Measurements from ENCODE around the gene GMPS. TPM values are rescaled to one million over a fixed set of nuclear protein-coding genes. Genes with fewer than 3 reads are reported as not detected.

The GMPS gene
- total and polyA plus RNA-seq, 2 of the 13 experiments (the other 11 are each of a cell fraction or from before 2014, with no cell fraction given) = 29.6 to 85.5 TPM

GRCh38 chr3:155906900-155907299, 36.5 kb downstream of the GMPS start (continued):
- TF ChIP-seq PAF1 (CRISPR knock-in tag; IDR thresholded peaks at IDR 0.05) (no peak), ARHGAP35 (CRISPR knock-in tag; IDR thresholded peaks at IDR 0.05; ENCODE audit: borderline replicate concordance) (no peak), HNRNPL (IDR thresholded peaks at IDR 0.05; ENCODE audit: low read depth, low read length) (no peak), RELA (CRISPR knock-in tag; IDR thresholded peaks at IDR 0.05) (no peak)
- TF ChIP-seq, protein P1, sequence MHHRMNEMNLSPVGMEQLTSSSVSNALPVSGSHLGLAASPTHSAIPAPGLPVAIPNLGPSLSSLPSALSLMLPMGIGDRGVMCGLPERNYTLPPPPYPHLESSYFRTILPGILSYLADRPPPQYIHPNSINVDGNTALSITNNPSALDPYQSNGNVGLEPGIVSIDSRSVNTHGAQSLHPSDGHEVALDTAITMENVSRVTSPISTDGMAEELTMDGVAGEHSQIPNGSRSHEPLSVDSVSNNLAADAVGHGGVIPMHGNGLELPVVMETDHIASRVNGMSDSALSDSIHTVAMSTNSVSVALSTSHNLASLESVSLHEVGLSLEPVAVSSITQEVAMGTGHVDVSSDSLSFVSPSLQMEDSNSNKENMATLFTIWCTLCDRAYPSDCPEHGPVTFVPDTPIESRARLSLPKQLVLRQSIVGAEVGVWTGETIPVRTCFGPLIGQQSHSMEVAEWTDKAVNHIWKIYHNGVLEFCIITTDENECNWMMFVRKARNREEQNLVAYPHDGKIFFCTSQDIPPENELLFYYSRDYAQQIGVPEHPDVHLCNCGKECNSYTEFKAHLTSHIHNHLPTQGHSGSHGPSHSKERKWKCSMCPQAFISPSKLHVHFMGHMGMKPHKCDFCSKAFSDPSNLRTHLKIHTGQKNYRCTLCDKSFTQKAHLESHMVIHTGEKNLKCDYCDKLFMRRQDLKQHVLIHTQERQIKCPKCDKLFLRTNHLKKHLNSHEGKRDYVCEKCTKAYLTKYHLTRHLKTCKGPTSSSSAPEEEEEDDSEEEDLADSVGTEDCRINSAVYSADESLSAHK (CRISPR knock-in tag; IDR thresholded peaks at IDR 0.05; ENCODE audit: borderline replicate concordance) = no peak
- TF ChIP-seq, protein P2, sequence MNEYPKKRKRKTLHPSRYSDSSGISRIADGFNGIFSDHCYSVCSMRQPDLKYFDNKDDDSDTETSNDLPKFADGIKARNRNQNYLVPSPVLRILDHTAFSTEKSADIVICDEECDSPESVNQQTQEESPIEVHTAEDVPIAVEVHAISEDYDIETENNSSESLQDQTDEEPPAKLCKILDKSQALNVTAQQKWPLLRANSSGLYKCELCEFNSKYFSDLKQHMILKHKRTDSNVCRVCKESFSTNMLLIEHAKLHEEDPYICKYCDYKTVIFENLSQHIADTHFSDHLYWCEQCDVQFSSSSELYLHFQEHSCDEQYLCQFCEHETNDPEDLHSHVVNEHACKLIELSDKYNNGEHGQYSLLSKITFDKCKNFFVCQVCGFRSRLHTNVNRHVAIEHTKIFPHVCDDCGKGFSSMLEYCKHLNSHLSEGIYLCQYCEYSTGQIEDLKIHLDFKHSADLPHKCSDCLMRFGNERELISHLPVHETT (CRISPR knock-in tag; conservative IDR thresholded peaks at IDR 0.05) = no peak
- TF ChIP-seq, protein P3, sequence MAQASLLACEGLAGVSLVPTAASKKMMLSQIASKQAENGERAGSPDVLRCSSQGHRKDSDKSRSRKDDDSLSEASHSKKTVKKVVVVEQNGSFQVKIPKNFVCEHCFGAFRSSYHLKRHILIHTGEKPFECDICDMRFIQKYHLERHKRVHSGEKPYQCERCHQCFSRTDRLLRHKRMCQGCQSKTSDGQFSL (CRISPR knock-in tag; IDR thresholded peaks at IDR 0.05) = no peak

- H3K9me3 ChIP-seq (ENCODE audit: low read length) = no peaks in the 10 kb centered on the region
- no peak overlapping the region for H2AFZ ChIP-seq (ENCODE audit: low read length)
- CTCF ChIA-PET (ENCODE audit: low intra/inter-chr PET ratio, low total read pairs) = no interaction called here
- H3K36me3 ChIP-seq (replicated peaks in 1 of 2; ENCODE audit: control insufficient read depth in 1 of 2, insufficient read depth in 2 of 2, low read length in 2 of 2) = peaks cover 4 to 79% of the 10 kb centered on the region in 2 experiments
- TF ChIP-seq KDM4B (CRISPR knock-in tag; IDR thresholded peaks at IDR 0.05) = no peak
- peak; percentile 51 for TF ChIP-seq RBM22 (optimal IDR thresholded peaks at IDR 0.05; ENCODE audit: low read length)
- intact Hi-C loops (cut with micrococcal nuclease; ENCODE audit: unreplicated experiment) (no loop called here), in situ Hi-C loops (cut with HindIII; ENCODE audit: extremely low pct_ligation_motif_present, low pct_unique_long_range_greater_than_20kb) (no loop called here)
- H3K27me3 ChIP-seq (ENCODE audit: control insufficient read depth in 1 of 2, insufficient read depth in 2 of 2, low read length in 2 of 2) = no peaks in the 10 kb centered on the region
- H3K4me3 ChIP-seq (replicated peaks in 1 of 3; ENCODE audit: insufficient read depth in 1 of 3, low read depth in 2 of 3, low read length in 3 of 3) = no peak overlapping the region
- H3K27ac ChIP-seq (ENCODE audit: extremely low read length, insufficient read depth, low read length) = no peak overlapping the region
- H3K79me2 ChIP-seq (ENCODE audit: insufficient read depth, low read length) = no peaks in the 10 kb centered on the region
- POLR2A ChIA-PET = no interaction called here
- no TSS peak for BruUV-seq (replicated peaks)
- no peaks in the 10 kb centered on the region for H3K4me1 ChIP-seq (ENCODE audit: insufficient read depth, low read length)
- H3K4me2 ChIP-seq (ENCODE audit: low read depth, low read length) = no peak overlapping the region
- no peak for DNase-seq (ENCODE audit: low spot score)
- peak; percentile 43; the same call in 2 of the 3 replicates for ATAC-seq
- no peaks in the 10 kb centered on the region for H4K20me1 ChIP-seq (ENCODE audit: insufficient read depth, low read length)
- 86% methylated on average over 4 of the region's 4 CpGs for WGBS (ENCODE audit: low lambda C conversion rate)
- no peak for FAIRE-seq
- no peak overlapping the region for H3K9ac ChIP-seq (ENCODE audit: insufficient read depth, low read depth, low read length)
Measured at GRCh38 chr3:155908086-155908485, 37.6 kb downstream of the GMPS start.
